Osteocyte (in vitro differentiated cells): Measurements from ENCODE around the gene ATXN1. TPM values are rescaled to one million over a fixed set of nuclear protein-coding genes. Genes with fewer than 3 reads are reported as not detected.

ENCODE experiments used
- DNase-seq: peaks from one replicate; pipeline ENCODE4 v3.0.0; 2021; ENCODE audit warnings: mixed read lengths; ENCODE audit not compliant: unreplicated experiment; ENCODE audit errors: extremely low spot score
- H3K27ac Mint-ChIP-seq: one replicate; pipeline ENCODE4 v1.8.0; 2021; ENCODE audit warnings: mild to moderate bottlenecking, mixed read lengths; ENCODE audit not compliant: unreplicated experiment
- H3K27me3 Mint-ChIP-seq: one replicate; pipeline ENCODE4 v1.8.0; 2021; ENCODE audit warnings: mixed read lengths; ENCODE audit not compliant: unreplicated experiment
- H3K36me3 Mint-ChIP-seq: one replicate; pipeline ENCODE4 v1.8.0; 2021; ENCODE audit warnings: mixed read lengths; ENCODE audit not compliant: unreplicated experiment
- H3K4me1 Mint-ChIP-seq: one replicate; pipeline ENCODE4 v1.8.0; 2021; ENCODE audit warnings: mixed read lengths; ENCODE audit not compliant: unreplicated experiment
- H3K4me3 Mint-ChIP-seq: one replicate; pipeline ENCODE4 v1.8.0; 2021; ENCODE audit warnings: mild to moderate bottlenecking, moderate library complexity, mixed read lengths; ENCODE audit not compliant: unreplicated experiment
- H3K9me3 Mint-ChIP-seq: one replicate; pipeline ENCODE4 v1.8.0; 2021; ENCODE audit warnings: mixed read lengths; ENCODE audit not compliant: unreplicated experiment
- total RNA-seq: library from RNA; stranded (reverse); gene quantifications from 2 replicates; pipeline ENCODE4 v1.2.1, GENCODE V29; 2021
- TF ChIP-seq, protein P1 (sequence below): fragments of 200-600 bp; sonication (generic); IDR thresholded peaks from 2 replicates; pipeline ENCODE4 v1.5.0; 2021; ENCODE audit warnings: antibody characterized with exemption, mild to moderate bottlenecking, moderate library complexity

Gene ATXN1
- total RNA-seq, 1 donor from 2014 or later, result 54.4 TPM

DNA sequence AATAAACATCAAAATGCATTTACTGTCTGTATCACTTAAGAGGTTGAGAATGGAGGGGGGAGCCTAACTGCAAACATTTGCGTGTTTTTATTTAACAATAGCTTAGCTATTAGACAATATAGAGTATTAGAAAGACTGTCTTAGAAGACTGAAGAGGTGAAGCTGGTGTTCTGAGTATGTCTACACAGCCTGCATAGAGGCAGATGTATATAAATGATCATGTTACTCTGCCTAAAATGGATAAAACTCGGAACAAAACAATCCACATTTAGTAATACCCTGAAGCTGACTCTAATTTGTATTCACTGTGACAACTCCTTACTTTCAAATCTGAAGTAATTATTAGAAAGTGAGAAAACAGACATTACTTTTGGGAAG is 340.9 kb downstream of the ATXN1 start:
- Mint-ChIP-seq H3K27me3 (no peaks in the 10 kb centered on the region), H3K4me3 (no peak overlapping the region), H3K36me3 (no peaks in the 10 kb centered on the region), H3K27ac (peak overlapping the region; percentile 96), H3K9me3 (no peaks in the 10 kb centered on the region), H3K4me1 (peaks cover 30% of the 10 kb centered on the region)
- TF ChIP-seq, protein P1, sequence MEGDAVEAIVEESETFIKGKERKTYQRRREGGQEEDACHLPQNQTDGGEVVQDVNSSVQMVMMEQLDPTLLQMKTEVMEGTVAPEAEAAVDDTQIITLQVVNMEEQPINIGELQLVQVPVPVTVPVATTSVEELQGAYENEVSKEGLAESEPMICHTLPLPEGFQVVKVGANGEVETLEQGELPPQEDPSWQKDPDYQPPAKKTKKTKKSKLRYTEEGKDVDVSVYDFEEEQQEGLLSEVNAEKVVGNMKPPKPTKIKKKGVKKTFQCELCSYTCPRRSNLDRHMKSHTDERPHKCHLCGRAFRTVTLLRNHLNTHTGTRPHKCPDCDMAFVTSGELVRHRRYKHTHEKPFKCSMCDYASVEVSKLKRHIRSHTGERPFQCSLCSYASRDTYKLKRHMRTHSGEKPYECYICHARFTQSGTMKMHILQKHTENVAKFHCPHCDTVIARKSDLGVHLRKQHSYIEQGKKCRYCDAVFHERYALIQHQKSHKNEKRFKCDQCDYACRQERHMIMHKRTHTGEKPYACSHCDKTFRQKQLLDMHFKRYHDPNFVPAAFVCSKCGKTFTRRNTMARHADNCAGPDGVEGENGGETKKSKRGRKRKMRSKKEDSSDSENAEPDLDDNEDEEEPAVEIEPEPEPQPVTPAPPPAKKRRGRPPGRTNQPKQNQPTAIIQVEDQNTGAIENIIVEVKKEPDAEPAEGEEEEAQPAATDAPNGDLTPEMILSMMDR, result no peak
- no peak for DNase-seq

DNA sequence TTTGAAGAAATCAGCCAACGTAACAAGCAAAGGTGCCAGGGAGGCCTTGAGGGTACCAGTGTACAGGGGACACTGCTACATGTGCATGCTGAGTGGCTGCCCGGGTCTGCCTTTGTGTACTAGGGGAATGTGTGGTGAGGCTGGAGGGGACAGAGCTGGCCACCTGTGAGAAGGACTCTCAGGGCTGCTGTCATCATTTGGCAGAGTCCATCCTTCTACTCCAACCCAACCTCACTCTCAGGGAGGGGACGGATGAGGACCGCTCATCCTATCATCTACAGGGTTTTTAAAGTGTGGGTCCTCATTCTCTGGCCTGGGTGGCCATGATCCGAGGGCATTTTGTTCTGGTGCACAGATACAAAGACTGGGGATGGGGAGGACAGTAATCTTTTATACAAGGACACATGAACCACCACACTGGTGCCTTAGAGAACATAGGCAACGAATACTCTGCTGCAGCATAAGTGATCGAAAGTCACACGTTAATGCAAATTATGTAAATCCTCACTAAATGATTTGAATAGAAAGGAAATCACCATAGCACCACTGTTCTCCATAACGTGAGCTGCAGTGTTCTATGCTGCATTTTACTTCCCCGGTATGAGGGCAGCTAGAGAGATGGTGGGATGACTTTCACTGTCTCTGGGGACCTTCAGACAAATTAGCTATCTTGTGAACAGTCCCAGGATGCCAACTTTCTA is 341.5 kb downstream of the ATXN1 start:
- no peak overlapping the region for H3K4me3 Mint-ChIP-seq

DNA sequence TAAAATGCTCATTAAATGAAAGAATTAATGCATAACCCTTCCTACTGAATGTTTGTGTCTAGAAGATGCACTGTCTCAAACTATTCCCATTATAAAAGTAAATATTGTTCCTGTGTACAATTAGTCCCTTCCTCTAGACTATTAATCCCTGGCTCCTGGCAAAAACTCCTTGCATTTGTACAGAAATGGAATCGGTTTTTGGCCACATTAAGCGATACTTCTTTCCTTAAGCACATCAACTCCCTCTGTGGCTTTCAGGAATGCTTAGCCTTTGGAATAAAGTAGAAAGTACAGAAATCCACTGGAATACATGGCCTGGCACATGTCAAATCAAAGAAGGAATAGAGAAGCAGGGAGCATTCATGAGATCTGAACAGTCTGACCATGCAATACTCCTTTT is 343.1 kb downstream of the ATXN1 start:
- DNase-seq, result no peak
- Mint-ChIP-seq H3K27me3 (no peaks in the 10 kb centered on the region), H3K36me3 (no peaks in the 10 kb centered on the region), H3K4me1 (peaks cover 33% of the 10 kb centered on the region), H3K9me3 (no peaks in the 10 kb centered on the region), H3K27ac (no peak overlapping the region), H3K4me3 (no peak overlapping the region)
- TF ChIP-seq, protein P1, result no peak

More for the DNA sequence above, 341.5 kb downstream of the ATXN1 start:
- H3K27me3 Mint-ChIP-seq, result no peaks in the 10 kb centered on the region
- no peaks in the 10 kb centered on the region for H3K36me3 Mint-ChIP-seq
- TF ChIP-seq, protein P1, result no peak
- no peaks in the 10 kb centered on the region for H3K9me3 Mint-ChIP-seq
- peaks cover 30% of the 10 kb centered on the region for H3K4me1 Mint-ChIP-seq
- no peak for DNase-seq
- H3K27ac Mint-ChIP-seq, result peak overlapping the region; percentile 96

DNA sequence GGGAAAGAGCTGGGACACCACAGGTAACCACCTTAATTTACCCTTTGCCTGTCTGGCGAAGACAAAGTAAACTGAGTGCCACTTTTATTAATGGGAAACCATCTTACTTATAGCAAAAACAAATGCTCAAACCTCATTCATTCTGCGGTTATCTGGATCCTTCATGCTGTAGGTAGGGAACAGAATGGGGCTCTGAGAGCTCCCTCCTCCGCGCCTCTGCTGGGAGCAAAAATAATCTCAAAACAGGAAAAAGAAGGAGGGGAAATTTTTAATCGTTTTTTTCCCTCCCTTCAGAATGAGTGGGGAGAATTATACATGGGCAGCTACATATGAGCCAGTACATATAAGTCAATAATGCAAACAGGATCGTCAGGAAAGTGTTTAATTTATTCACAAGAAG is 345.6 kb downstream of the ATXN1 start:
- Mint-ChIP-seq H3K27ac (no peak overlapping the region), H3K4me3 (no peak overlapping the region), H3K36me3 (no peaks in the 10 kb centered on the region), H3K4me1 (peaks cover 11% of the 10 kb centered on the region), H3K9me3 (no peaks in the 10 kb centered on the region), H3K27me3 (no peaks in the 10 kb centered on the region)
- TF ChIP-seq, protein P1, result no peak
- DNase-seq, result no peak

DNA sequence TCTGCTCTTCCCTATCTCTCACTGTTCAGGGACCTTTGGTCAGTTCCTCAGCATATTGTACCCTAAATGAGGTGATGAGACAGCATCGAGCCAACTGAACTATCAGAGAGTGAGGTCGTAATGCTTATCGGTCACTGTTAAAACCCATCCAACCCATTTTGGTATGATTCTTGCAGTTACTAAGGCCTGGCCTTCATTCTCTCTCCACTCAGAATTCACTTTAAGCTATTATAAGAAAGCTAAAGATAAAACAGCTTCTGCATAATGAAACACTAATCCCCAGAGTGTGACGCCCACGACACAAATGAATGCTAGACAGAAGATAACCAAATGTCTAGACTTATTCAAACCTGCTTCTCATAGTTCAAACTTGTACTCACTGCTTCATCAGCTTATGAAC is 347.1 kb downstream of the ATXN1 start:
- no peak overlapping the region for H3K27ac Mint-ChIP-seq
- H3K4me1 Mint-ChIP-seq, result peaks cover 7% of the 10 kb centered on the region
- no peak for DNase-seq
- no peak overlapping the region for H3K4me3 Mint-ChIP-seq
- H3K9me3 Mint-ChIP-seq, result no peaks in the 10 kb centered on the region
- H3K27me3 Mint-ChIP-seq, result no peaks in the 10 kb centered on the region
- TF ChIP-seq, protein P1, result no peak
- H3K36me3 Mint-ChIP-seq, result no peaks in the 10 kb centered on the region
